HG03039 (cell line): ENCODE data around the gene NFKBIA.
A peak's percentile ranks its signal among the peaks of the same experiment; 100 is the strongest.
"Not testable (repeated sequence)": the region's sequence is repeated elsewhere in the genome, so short reads cannot be mapped to it uniquely, and the experiment has no call there.

Source experiments
- ATAC-seq: cut with Tn5 transposase; IDR thresholded peaks from one replicate; pipeline ENCODE4 v1.9.1; 2021; ENCODE audit warnings: mild to moderate bottlenecking, moderate library complexity; ENCODE audit not compliant: unreplicated experiment

The NFKBIA gene

GRCh38 chr14:35369701-35370191 is 34.8 kb downstream of the NFKBIA start:
- no peak for ATAC-seq

GRCh38 chr14:35368583-35369392 is 35.8 kb downstream of the NFKBIA start:
- no peak for ATAC-seq

- ATAC-seq: no peak
These were observed 36.4 kb downstream of the NFKBIA start for GRCh38 chr14:35368139-35368460.

- ATAC-seq: no peak
These were observed 37.5 kb downstream of the NFKBIA start for GRCh38 chr14:35367056-35367372.

- ATAC-seq: no peak
These were observed 38.0 kb downstream of the NFKBIA start for GRCh38 chr14:35366521-35366976.

GRCh38 chr14:35366056-35366451 is 38.5 kb downstream of the NFKBIA start:
- no peak for ATAC-seq

GRCh38 chr14:35365130-35366055 is 39.2 kb downstream of the NFKBIA start:
- peak; percentile 43 for ATAC-seq

- ATAC-seq: no peak
These were observed 41.6 kb downstream of the NFKBIA start for GRCh38 chr14:35362911-35363374.

GRCh38 chr14:35362450-35362849 is 42.1 kb downstream of the NFKBIA start:
- no peak for ATAC-seq

- no peak for ATAC-seq
These were observed 43.4 kb downstream of the NFKBIA start for GRCh38 chr14:35361141-35361480.

GRCh38 chr14:35359655-35360054 is 44.9 kb downstream of the NFKBIA start:
- ATAC-seq: not testable (repeated sequence)

GRCh38 chr14:35355981-35356841 is 48.3 kb downstream of the NFKBIA start:
- ATAC-seq: no peak

- not testable (repeated sequence) for ATAC-seq
These were observed 49.3 kb downstream of the NFKBIA start for GRCh38 chr14:35355235-35355634.

GRCh38 chr14:35353409-35354172 is 51.0 kb downstream of the NFKBIA start:
- no peak for ATAC-seq

GRCh38 chr14:35352274-35353233 is 52.0 kb downstream of the NFKBIA start:
- no peak for ATAC-seq

- no peak for ATAC-seq
These were observed 52.7 kb downstream of the NFKBIA start for GRCh38 chr14:35351897-35352273.
